Epithelial cell of prostate (primary cell): ENCODE results near the gene NSD1.

Experiments
- DNase-seq: peaks from one replicate; pipeline ENCODE4 v3.0.0-alpha.2; 2011; ENCODE audit warnings: low read depth, low spot score
- H3K27ac ChIP-seq: fragments of 450-650 bp; 2 replicates; pipeline ENCODE4 v1.5.1; 2017; ENCODE audit warnings: mild to moderate bottlenecking

Gene NSD1

DNA sequence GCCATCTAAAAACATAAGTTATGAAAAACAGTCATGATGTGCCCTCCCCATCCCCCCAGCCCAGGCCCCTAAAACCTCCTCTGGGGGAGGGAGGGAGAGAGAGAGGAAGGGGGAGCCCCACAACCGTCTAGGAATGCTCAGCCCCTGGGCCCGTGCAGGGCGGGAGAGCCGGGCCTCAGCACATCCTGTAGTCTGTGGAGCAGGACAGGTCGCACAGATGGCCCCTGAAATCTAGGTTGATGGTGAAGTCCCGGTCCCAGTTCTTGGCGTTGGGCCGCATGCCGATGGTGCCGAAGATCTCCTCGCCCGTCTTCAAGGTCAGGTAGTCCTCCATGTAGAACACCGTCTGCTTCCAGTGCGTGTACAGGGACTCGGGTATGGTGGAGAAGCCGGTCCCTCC, 131.8 kb downstream of the NSD1 start:
- H3K27ac ChIP-seq = no peak overlapping the region
- DNase-seq = no peak

DNA sequence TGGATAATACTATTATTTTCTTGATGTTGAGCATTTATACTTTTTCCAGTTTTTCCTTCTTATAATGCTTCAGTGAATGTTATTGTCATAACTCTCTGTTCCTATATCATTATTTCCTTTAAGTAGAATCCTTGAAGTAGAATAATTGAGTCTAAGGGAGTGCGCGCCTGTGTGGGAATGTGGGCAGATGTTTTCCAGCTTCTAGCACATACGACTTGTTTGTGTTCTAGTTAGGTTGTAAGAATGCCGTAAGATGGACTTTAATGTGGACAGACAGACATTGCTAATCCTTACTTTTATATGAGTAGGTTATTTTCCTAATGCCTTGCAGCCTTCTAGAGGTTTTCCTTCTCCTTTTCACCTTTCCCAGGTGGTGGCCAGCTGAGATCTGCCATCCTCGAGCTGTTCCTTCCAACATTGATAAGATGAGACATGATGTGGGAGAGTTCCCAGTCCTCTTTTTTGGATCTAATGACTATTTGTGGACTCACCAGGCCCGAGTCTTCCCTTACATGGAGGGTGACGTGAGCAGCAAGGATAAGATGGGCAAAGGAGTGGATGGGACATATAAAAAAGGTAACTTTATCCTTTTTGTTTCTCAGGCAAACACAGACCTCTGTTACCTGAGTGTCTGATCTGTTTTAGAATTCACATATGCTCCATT, 135.8 kb downstream of the NSD1 start:
- DNase-seq = no peak
- H3K27ac ChIP-seq = peak overlapping the region; percentile 39

DNA sequence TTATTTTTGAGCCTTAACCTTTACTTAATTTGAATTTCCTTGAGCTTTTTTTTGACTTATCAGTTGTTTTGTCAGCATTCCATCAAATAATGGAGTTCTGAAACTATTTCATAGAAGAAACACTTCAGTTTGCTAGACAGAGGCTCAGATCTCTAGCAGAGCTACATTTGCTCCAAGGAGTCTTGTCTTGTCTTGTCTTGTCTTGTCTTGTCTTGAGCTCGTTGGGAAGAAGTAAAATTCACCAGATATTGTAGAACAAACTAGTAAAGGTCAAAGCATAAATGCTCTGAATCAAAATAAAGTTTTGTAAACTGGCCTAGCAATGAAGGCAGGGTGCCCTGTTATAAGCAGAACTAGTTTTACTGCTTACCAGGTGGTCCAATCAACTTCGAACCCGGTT, 136.4 kb downstream of the NSD1 start:
- peak overlapping the region; percentile 39 for H3K27ac ChIP-seq
- no peak for DNase-seq

DNA sequence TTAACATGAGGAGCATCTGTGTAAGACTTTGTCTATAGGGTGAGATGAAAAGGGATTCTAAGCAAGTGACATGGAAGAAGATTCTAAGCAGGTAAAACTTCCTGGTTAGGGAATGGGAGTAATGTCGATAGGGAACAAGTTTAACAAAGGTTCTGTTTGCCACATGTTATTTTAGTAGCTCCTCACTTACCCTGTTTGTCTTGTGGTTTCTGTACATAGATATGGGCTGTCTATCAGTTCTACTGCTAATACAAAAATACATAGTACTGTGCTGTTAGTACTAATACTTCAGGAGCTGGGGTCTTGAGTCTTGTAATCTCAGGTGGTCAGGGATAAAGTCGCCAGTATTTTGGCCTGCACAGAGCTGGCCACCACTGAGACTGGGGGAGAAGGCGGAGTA, 137.1 kb downstream of the NSD1 start:
- no peak for DNase-seq
- H3K27ac ChIP-seq = peak overlapping the region; percentile 39

GRCh38 chr5:177271113-177271512, 137.5 kb downstream of the NSD1 start:
- DNase-seq = no peak
- peak overlapping the region; percentile 39 for H3K27ac ChIP-seq

- H3K27ac ChIP-seq = no peak overlapping the region
- no peak for DNase-seq
Observed at GRCh38 chr5:177275883-177276282, 142.3 kb downstream of the NSD1 start.

DNA sequence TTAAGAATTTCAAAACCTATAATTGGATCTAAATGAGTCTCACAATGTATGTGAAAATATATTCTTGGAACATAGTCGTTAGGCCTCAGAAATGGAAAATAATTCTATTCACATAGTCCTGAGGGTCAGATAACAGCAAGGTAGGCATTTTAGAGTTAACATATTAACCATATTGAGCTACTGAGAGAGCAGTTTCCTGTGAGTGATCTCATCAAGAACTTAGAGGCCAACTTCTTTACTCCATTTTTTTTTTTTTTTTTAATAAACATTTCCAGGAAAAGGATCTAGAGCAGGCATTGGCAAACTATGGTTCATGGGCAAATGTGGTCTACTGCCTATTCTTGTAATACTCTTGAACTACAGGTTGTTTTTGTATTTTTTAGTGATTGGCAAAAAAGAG, 143.3 kb downstream of the NSD1 start:
- no peak for DNase-seq
- no peak overlapping the region for H3K27ac ChIP-seq

GRCh38 chr5:177288191-177288590, 154.6 kb downstream of the NSD1 start:
- DNase-seq = no peak
- H3K27ac ChIP-seq = no peak overlapping the region

DNA sequence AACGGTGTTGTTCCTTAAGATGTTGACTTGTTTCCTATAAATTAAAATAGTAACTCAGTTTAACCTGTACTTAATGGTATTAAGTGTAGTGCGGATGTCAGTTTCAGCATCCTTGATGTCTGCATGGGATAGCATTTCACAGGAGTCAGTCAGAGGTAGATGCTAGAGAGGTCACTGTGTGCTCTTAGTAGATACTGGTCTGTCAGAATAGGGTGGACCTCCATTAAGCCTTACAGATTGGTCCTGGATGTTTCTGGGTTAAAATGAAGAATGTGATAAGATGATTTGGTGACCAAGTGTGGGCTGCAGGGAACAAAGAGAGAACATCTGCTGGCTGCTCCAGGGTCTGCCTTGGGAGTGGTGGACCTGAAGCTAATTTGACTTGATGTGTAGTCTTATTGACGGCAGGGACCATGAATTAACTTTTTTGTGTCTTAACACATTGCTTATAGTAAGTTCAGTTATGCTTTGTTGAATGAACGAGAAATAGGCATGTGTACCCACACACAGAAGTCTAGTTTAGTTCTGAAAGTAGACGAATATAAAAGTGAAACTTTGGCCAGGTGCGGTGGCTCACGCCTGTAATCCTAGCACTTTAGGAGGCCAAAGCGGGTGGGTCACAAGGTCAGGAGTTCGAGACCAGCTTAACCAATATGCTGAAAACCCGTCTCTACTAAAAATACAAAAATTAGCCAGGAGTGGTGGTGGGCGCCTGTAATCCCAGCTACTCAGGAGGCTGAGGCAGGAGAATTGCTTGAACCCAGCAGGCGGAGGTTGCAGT, 157.4 kb downstream of the NSD1 start:
- DNase-seq = no peak
- H3K27ac ChIP-seq = no peak overlapping the region

GRCh38 chr5:177291735-177292134, 158.2 kb downstream of the NSD1 start:
- H3K27ac ChIP-seq = no peak overlapping the region
- DNase-seq = no peak

DNA sequence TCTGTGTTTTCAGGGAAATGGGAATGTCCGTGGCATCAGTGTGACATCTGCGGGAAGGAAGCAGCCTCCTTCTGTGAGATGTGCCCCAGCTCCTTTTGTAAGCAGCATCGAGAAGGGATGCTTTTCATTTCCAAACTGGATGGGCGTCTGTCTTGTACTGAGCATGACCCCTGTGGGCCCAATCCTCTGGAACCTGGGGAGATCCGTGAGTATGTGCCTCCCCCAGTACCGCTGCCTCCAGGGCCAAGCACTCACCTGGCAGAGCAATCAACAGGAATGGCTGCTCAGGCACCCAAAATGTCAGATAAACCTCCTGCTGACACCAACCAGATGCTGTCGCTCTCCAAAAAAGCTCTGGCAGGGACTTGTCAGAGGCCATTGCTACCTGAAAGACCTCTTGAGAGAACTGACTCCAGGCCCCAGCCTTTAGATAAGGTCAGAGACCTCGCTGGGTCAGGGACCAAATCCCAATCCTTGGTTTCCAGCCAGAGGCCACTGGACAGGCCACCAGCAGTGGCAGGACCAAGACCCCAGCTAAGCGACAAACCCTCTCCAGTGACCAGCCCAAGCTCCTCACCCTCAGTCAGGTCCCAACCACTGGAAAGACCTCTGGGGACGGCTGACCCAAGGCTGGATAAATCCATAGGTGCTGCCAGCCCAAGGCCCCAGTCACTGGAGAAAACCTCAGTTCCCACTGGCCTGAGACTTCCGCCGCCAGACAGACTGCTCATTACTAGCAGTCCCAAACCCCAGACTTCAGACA, 160.4 kb downstream of the NSD1 start:
- DNase-seq = no peak
- H3K27ac ChIP-seq = no peak overlapping the region

DNA sequence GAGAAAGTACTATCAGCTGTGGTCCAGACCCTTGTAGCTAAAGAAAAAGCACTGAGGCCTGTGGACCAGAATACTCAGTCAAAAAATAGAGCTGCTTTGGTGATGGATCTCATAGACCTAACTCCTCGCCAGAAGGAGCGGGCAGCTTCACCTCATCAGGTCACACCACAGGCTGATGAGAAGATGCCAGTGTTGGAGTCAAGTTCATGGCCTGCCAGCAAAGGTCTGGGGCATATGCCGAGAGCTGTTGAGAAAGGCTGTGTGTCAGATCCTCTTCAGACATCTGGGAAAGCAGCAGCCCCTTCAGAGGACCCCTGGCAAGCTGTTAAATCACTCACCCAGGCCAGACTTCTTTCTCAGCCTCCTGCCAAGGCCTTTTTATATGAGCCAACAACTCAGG, 161.1 kb downstream of the NSD1 start:
- H3K27ac ChIP-seq = no peak overlapping the region
- DNase-seq = no peak

DNA sequence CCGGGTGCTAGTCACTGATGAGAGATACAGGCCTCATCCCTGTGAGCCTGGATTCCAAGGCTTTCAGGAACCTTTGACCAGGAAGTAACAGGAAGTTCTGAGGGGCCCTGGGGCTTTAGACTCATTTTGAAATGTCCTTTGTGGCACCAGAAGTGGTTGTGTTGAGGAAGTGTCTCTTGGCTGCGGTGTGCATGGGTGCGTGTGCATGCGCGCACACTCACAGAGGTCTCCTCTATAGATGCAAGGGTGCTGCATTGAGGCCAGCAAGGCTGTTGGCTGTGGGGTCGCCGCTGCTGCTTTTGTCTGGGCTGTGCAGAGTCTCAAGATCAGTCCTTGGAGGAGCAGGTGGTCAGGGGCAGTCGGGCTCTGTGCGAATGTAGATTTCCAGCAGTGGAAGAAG, 162.4 kb downstream of the NSD1 start:
- DNase-seq = no peak
- no peak overlapping the region for H3K27ac ChIP-seq

DNA sequence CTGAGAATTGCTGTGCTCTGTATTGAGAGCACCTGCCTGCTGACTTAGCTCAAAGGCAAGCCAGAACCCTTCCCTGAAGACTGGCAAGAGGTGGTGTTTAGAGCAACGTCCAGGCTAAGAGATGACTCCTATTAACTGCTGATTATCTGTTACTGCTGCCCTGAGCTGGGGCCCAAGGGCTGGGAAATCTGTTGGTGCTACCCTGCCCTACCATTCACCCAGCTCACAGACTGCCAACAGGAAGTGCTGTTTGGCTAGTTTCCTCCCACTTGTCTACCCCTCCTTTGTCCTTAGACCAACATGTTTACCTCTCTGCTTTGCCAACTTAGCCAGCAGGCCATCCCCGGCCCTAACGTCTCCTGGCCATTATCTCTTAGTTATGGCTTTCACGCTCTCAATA, 163.0 kb downstream of the NSD1 start:
- DNase-seq = no peak
- no peak overlapping the region for H3K27ac ChIP-seq

DNA sequence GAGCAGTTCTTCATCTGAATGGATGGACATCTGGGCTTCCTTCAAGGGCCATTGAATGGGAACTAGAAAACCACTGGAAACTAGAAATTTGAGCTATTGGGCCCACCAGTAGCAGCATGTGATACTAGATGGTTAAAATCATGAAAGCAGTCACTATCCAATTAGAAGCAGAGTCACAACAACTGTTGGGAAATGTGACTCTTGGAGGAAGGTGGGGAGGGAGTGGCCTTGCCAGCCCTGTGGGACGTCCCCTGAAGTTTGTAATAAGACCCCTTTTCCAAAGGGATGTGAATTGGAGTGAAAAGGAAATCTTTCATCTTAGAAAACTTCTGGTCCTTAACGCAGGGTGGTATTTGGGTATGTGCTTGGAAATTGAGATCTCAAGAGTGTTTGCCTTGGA, 164.3 kb downstream of the NSD1 start:
- H3K27ac ChIP-seq = no peak overlapping the region
- no peak for DNase-seq

- no peak for DNase-seq
- peak overlapping the region; percentile 85 for H3K27ac ChIP-seq
Observed at GRCh38 chr5:177299697-177300096, 166.1 kb downstream of the NSD1 start.

DNA sequence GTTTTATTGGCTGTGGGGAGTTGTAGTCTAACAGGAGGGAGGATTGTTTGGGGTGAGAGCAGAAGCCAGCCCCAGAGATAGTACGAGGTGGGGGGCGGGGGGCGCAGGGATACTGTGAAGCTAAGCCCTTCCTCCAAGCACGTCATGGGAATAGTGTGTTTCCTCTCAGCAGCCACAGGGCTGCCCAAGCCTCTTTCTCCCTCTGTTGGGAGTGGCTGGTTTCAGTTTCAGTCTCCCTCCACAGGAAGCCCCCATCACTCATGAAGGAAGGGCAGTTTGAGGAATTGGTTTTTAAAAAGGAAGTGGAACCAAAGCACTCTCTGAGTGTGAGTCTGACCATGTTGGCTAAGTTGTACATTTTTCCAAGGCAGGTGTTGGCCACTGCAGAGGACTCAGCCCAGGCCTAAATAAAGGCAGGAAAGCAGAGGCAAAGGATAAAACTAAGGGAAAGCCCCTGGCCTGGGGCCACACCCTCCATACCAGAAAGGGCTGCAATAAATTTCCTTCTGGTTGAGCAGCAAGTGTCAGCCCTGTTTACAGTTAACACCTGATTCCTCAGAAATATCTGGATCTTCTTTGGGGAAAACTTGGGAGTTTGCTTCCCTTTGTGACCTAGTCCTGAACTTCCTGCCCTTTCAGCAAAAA, 166.8 kb downstream of the NSD1 start:
- peak overlapping the region; percentile 85 for H3K27ac ChIP-seq
- no peak for DNase-seq

GRCh38 chr5:177300951-177301350, 167.4 kb downstream of the NSD1 start:
- H3K27ac ChIP-seq = peak overlapping the region; percentile 85
- no peak for DNase-seq

DNA sequence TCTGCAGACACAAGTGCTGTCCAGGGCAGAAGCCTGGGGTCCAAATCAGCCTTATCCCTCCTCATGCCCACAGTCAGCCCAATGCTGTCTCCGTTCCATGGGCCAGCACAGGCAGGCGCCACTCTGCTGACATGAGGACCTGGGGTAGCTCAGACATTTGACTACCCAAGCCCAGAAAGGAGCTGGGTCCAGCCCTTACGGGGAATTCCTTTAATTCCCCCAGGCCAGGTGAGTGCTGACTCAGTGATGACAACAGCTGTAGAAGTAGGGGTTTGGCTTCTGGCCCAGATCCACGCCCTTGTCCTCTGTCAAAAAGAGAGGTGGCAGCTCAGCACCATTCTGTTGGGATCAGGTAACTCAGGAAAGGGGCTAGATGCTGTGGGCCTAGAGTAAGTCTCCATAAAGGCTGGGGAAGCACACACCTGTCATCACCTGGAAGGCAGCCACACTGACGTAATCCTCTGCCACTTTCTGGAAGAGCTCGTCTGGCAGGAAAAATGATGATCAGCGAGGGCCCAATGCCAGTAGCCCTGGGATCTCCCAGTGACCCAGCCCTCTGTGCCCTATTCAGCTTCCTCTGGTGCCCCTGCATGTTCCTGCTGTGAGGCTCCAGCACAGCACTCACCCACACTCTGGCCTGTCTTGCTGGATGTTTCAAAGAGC, 168.1 kb downstream of the NSD1 start:
- peak; percentile 88 for DNase-seq
- peak overlapping the region; percentile 85 for H3K27ac ChIP-seq
